ENCODE data around the gene CD300E.

Gene CD300E, protein sequence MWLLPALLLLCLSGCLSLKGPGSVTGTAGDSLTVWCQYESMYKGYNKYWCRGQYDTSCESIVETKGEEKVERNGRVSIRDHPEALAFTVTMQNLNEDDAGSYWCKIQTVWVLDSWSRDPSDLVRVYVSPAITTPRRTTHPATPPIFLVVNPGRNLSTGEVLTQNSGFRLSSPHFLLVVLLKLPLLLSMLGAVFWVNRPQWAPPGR

DNA sequence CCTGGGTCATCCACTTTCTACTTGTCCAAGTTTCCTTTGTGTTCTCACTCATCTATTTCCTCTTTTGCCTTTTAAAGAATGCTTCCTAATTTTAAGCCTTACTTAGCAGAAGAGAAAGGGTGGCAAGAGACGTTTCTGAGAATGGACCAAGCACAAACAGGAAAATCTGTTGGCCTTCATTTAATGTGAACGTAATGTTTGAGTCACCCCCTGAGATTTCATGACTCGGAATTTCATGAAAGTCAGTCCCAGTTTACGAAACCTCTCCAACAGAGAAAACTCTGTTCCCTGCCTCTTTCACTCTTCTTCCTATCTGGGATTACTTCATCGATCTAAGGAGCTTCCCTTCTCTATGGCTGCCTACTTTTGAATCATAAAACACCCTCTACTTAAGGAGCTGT is at the start of gene CD300E:
TSS of gene CD300E (minus strand) at position 46 of the 401 bp plus-strand sequence. CDS start 117 bp downstream, outside the sequence.
- intact Hi-C loops (cut with DNase I), result no loop called here
- no peak for DNase-seq

DNA sequence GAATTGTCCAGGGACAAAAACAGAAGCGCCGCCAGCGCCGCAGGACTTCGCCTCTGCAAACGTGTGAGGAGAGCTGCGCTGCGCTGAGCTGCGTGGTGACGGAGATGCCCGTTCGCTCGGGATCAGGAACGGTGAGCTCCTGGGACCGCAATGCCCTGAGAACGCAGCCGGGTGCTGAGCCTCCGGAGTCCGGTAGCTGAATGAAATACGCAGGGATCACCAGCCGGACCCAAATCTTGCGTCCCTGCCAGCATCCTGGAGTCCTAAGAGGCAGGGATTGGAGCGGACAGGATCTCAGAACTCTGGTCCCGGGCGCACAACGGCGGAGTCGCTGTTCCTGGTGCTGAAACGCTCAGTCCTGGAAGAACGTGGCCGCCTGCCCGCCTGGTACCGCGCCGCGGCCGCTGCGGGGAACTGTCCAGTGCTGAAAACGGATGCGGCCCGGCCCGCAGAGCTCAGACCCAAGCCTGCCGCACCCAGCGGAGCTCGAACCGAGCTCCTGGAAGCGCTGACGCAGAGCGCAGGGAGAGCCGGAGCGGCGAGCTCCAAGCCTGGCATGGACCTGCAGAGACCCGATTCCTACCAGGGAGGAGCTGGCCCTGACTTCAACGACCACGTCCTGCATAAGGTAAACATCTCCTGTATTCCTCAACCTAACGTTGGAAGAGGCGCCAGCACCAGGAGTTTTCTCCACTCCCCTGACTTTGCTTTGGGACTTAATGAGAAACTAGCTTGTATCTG is 47.7 kb upstream of the CD300E start:
- DNase-seq, result peak in 41 of 42 donors; percentile 15 to 71 (median 49)

DNA sequence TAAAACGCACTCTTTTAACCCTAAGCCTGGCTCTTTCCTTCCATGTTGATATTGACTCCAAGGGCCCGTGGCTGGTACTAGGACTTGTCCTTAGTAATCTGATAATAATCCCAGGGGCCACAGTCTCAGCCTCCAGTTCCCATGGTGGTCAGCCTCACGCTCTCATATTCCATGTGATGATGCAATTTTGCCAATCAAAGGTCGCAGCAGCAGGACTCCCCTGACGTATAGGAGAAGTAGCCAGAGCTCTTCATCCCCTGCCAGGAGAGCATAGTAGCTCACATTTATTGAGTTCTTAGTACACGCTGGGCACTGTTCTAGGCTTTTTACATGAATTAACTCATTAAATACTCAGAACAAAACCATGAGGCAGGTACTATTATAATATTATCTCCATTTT is 46.8 kb upstream of the CD300E start:
- no peak for DNase-seq
- intact Hi-C loops (cut with DNase I), result no loop called here

More for the DNA sequence above, 47.7 kb upstream of the CD300E start:
- intact Hi-C loops (cut with DNase I), result no loop called here

DNA sequence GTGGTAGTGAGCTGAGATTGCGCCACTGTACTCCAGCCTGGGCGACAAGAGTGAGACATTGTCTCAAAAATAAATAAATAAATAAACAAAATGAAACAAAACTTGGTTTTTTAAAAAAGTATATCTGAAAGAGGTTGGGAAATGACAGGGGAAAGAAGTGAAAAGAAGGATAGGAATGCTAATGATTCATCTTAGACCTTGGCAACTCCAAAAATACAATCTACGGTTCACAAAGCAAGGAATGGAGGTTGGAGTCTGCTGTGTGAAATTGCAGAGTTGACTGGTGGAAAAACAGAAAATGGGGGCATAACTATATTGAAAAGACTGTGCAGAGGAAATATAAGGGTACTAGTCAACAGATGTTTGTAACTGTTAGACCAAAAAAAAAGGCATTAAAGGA is 40.0 kb upstream of the CD300E start:
- intact Hi-C loops (cut with DNase I), result no loop called here

DNA sequence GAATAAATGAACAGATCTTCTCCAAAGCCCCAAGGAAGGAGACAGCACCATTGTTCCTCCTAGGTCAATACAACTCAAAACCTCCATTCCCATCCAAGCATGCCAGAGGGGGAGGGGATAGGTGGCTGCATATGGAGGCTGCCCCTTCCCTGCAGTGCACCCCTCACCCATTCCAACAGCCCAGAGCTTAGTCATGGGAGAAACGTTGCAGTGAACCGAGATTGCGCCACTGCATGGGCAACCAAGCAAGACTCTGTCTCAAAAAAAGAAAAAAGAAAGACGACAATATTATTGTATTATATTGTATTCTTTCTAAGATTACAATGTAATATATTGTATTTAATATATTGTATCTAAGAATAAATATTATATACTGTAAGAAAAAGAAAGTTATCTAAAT is 36.4 kb upstream of the CD300E start:
- no peak for DNase-seq
- intact Hi-C loops (cut with DNase I), result no loop called here

More for the DNA sequence above, 40.0 kb upstream of the CD300E start:
- no peak for DNase-seq

DNA sequence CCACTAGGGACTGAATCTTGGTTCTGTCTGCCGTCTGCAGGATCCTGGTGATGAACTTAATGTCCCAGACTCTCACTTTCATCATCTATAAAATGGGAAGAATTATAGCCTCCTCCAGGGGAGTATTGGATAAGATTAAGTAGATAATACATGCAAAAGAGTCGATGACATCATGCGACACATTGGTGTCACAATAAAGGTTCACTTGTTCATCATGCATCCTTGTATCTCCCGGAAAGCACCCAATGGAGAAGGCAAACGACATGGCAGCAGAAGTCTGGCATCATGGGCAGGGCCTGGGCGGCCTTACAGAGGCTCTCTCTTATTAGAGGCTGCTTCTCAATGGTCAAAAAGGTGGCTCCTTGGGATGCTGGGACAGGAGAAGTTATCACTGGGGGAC is 35.1 kb upstream of the CD300E start:
- intact Hi-C loops (cut with DNase I), result no loop called here
- DNase-seq, result no peak

DNA sequence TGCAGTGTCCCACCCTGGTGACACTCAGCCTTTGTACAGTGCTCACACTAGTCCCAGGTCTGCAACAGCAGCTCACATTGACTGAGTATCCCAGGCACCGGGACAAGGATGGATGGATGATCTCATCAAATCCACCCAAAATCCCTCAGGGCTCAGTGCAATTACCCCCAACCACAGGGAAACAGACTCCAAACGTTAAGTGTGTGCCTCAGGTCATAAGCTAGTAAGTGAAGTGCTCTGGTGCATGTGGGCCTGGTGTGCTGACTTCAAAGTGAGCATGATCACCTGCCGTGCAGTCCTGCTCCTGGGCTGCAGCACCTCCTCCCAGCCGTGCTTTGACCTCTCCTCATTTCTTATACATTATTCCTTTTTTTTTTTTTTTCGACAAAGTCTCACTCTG is 31.2 kb upstream of the CD300E start:
- intact Hi-C loops (cut with DNase I), result no loop called here
- no peak for DNase-seq

DNA sequence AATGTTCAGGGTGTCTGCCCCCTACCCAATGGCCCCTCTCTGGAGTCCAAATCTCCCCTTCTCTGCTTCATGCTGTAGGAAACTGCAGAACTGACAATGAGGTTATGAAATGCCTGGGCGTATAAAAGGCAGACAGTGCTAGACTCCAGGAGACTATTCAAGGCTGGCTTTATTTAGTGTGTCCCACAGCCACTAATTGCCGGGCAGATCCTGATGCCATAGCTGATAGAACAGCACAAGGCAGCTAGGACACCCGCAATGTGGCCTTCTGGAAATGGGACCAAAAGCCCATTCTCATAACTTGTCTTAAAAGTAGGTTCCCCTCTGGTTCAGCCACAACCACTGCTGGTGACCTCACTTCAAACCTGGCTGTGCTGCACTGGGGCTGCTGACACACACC is 28.5 kb upstream of the CD300E start:
- intact Hi-C loops (cut with DNase I), result no loop called here
- no peak for DNase-seq

DNA sequence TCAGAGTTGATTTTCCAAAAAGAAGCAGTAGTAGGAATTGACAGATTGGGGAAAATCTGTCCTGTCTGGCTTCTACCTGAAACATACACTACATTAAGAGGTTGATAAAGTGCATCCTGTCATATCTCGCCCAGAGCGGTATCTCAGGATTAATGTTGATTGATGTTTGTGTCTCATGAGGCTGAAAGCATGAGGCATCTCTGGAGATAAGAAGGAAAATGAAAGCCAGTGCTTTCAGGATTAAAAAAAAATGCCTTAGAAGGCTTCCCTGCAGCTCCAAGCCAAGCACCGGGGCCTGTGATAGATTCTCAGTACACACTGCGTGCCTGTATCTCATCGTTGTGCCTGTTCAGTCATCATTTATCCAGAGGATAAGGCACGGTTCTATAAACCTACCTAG is 26.4 kb upstream of the CD300E start:
- no peak for DNase-seq
- intact Hi-C loops (cut with DNase I), result no loop called here

DNA sequence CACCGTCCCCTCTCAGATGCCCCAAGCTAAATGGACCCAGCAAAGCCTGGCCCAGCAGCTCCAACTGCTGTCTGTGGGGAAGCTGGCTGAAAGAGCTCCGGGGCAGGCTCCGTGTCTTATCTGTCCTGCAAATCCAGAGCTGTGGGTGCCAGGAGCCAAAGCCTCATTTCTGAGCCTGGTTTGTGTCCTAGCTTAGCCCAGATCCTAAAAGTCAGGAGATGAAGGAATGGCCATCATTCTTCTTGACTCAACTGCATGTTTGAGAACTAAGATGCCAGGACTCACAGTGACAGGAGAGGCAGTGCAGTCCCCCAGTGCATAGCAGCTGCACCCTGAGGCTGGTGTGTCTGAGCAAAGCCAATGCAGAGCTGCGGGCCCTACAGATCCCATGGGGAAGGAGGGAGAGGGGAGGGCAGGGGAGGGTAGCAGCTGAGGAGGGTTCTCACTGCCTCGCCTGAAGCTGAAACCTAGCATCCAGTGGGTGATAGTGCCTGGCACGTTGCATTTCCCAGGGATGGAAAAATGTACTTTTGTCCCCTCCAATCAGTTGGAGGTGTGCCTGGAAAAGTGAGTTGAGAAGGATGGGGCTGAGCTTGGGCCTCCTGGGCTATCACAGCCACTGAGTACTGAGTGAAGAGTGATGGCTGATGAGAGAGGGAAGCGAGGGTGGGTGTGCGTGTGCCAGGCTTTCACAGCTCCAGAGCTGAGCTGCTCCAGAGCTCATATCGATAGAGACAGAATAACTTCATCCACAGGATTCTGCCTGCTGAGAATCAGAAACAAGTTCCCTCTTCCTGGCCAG is 24.5 kb upstream of the CD300E start:
- intact Hi-C loops (cut with DNase I), result no loop called here
- DNase-seq, result no peak

DNA sequence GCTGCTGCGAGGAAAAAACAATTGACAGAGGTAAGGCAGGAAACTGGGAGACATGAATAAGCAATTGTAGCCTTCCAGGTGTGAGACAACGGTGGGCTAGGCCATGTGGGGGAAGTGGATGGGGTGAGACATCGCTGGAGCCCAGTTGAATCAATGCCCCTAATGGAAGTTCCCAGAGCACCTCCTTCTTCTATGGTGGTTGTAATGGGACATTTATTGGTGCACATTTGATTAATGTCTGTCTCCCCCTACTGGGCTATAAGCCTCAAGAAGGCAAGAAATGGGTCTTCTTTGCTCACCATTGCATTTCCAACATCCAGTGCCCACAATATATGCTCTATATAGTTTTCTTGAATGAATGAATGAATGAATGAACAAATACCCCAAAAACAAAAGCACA is 22.7 kb upstream of the CD300E start:
- intact Hi-C loops (cut with DNase I), result no loop called here
- no peak for DNase-seq

DNA sequence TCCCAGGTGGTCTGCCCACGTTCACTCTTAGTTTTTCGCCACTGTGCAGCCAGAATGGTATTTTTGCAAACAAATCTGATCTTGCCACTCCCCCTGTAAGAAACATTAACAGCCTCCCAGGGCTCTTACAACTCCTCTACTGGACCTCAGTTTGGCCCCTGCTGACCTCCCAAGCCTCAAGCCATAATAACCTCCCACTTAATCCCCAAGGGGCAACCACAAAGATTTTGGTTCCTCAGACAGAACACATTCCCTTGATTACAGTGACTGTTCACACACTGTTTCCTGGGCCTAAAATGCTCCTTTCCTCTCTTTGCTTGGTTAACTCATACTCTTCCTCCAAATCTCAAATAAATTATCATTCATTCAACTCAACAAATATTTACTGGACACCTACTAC is 21.5 kb upstream of the CD300E start:
- no peak for DNase-seq
- intact Hi-C loops (cut with DNase I), result no loop called here

DNA sequence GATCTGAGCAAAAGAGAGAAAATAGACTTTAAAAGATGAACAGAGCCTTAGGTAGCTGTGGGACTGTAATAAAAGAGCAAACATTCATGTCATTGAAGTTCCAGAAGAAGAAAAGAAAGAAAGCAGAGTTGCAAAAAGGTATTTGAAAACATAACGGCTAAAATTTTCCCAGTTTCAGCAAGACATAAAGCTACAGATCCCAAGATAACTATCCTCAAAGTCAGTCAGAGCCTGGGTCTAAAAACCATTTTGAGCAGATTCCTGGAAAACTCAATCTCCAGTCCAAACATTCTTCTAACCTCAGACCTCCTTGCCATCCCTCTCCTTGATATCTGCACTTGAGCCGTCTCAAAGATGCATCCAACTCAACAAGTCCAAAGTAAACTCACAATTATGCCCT is 20.9 kb upstream of the CD300E start:
- intact Hi-C loops (cut with DNase I), result no loop called here
- no peak for DNase-seq

DNA sequence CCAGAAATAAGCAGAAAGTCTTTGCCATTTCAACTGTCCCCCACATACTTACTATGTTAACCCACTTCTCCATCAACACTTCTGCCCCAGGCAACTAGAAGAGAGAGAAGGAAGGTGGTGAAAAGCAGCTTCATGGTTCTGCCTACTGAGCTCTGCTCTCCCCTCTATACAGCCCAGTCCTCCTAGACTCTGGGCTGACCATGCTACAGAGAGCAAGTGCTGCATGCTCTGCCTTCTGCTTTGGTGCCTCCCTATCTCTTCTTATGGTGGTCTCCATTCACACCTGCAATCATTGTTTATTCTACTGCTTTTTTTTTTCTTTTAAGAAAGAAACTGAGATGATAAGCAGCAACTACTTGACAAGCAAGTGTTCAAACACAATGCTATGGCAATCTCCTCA is 20.3 kb upstream of the CD300E start:
- no peak for DNase-seq
- intact Hi-C loops (cut with DNase I), result no loop called here

DNA sequence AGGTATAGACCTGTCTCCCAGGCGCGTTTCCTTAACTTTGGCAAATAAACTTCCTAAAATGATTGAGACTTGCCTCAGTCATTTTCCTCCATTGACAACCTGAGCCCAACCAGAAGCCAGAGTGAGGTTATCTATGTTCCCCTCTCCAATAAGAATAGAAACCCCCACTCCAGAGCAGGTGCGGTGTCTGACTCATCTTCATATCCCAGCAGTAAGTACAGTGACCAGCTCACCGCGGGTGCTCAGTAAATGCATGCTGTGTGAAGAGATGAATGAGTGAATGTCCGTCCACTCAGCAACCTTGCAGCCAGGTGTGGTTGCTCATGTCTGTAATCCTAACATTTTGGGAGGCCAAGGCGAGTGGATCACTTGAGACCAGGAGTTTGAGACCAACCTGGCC is 19.5 kb upstream of the CD300E start:
- intact Hi-C loops (cut with DNase I), result no loop called here
- DNase-seq, result no peak

DNA sequence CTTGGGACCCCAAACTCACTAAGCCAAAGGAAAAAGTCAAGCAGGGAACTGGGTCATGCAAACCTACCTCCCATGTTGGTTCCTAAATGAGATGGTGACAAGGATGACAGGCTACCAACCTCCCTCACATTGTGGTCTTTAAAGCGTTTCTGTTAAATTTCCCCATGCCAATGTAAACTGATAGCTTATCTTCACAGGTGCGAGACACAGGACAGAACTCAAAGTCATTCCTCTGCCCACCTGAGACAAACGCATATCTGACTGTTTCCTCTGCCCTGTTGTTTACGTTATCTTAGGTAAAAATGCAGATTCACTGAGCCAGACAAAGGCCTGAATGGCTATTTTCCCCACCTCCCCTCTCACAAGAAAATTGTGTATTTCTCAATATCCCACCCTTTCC is 19.0 kb upstream of the CD300E start:
- DNase-seq, result no peak
- intact Hi-C loops (cut with DNase I), result no loop called here

DNA sequence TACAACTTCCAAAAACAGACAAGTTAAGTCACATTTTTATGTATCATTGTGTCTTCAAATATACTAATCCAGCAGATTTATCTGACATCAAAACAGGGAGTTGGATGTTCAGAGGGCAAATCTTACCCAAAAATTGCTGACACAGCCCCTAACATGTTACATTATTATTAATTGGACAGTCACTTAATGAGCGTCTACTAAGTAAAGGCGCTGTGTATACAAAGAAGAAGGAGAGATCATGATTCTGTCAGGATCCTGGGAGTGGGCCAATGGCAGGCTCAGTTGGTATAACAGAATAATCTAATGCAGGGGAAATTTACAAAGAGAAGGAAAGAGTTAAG is 18.4 kb upstream of the CD300E start:
- intact Hi-C loops (cut with DNase I), result no loop called here
- DNase-seq, result no peak

DNA sequence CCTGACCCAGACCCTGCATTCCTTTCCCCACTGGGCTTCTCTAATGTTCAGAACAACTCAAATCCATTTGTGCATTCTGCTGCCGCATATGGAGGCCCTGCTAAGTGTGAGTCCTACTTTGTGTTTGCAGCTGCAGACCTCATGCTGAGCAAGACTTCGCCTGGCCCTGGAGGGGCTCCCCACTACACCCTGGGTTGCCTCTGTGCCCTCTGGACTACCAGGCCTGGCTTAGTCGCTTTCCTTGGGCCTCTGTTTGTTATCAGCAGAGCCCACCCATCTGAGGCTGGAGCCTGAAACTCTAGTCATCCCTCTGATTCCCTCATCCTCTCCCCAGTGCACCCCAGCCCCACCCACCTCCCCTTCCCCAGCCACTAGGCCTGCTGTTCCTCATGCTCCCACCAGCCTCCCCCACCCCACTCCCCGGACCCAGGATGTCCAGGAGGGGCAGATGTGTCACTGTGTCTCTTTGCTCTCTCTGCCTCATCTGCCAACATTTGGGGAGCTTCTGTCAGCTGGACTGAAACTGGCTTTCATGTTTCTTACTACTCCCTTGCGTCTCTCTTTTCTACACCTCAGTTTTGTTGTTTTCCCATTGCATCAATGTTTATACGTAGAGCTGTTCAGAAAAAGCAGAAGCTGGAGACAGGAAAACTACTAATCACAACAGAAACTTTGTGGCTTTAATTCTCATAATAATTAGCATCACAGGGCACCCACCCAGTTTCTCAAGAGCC is 17.9 kb upstream of the CD300E start:
- intact Hi-C loops (cut with DNase I), result no loop called here

DNA sequence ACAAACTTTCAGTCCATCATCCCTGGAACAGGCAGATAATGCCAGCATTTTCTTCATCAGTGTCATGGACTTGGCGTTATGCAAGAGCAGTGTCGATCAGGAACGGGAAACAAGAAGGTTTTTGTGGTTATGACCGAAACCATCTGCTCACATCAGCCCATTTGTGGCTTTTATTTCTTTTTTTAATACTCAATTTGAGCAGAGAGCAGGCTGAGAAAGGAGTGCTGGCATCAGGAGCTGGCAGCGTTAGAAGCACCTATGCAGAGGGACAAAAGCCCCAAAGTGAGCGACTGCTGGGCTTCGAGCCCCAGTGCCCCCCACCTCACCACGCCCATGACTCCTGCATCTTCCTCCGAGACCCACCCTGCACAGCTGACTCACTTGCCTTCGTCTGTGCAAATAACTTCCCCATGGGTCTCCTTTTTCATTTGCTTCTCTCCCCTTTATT is 16.2 kb upstream of the CD300E start:
- peak in 8 of 42 donors; percentile 12 to 40 (median 22) for DNase-seq
- intact Hi-C loops (cut with DNase I), result no loop called here

More for the DNA sequence above, 17.9 kb upstream of the CD300E start:
- no peak for DNase-seq

DNA sequence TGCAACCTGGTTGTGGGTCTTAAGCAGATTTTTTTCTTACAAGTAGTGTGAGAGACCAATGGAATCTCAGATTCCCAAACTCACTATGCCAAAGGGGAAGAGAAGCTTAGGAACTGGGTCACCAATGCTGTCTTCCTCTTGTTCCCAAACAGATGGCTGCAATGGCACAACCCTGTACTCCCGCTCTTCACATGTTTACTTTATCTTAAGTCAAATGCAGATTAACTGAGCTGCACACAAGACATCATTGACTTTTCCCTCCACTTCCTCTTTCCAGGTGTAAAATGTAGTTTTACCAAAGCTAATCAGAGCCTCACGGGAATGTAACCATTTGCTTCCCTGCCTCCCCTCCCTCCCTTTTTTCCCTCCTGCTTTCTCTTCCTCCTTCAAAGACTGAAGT is 14.4 kb upstream of the CD300E start:
- no peak for DNase-seq

More for the DNA sequence above, 14.4 kb upstream of the CD300E start:
- intact Hi-C loops (cut with DNase I), result no loop called here

All from head of caudate nucleus (tissue), 42 donors.